Kidney (tissue), 14 donors: ENCODE measurements around the gene NEDD4L. TPM values are rescaled to one million over a fixed set of nuclear protein-coding genes. Genes with fewer than 3 reads are reported as not detected.

ENCODE experiments used
- DNase-seq, 5 donors: peaks; one replicate each; pipeline ENCODE4 v3.0.0-alpha.2; 2013 to 2020
- FAIRE-seq: peaks from 2 replicates; lab custom pipeline; 2012; peaks lifted over from hg19 to GRCh38; lab: Jason Lieb, UNC
- H3K27ac ChIP-seq, 2 donors: one replicate each; pipeline ENCODE4 v1.7.0; 2013; ENCODE audit warnings: low read depth in 2 of 2, low read length in 2 of 2, inconsistent platforms in 1 of 2
- H3K27me3 ChIP-seq: one replicate; pipeline ENCODE4 v1.7.1; 2013; ENCODE audit warnings: low read length, inconsistent platforms; ENCODE audit not compliant: control insufficient read depth, insufficient read depth
- H3K36me3 ChIP-seq, 3 donors: one replicate each; pipeline versions ENCODE4 v1.7.0 to v1.7.1; 2013; ENCODE audit warnings: low read length in 3 of 3, control low read depth in 1 of 3, inconsistent platforms in 1 of 3; ENCODE audit not compliant: insufficient read depth in 3 of 3, control insufficient read depth in 2 of 3
- H3K4me1 ChIP-seq, 3 donors: one replicate each; pipeline versions ENCODE4 v1.7.0 to v1.7.1; 2013; ENCODE audit warnings: low read length in 3 of 3, inconsistent platforms in 1 of 3, low read depth in 1 of 3; ENCODE audit not compliant: control insufficient read depth in 2 of 3, insufficient read depth in 2 of 3
- H3K4me3 ChIP-seq, 3 donors: one replicate each; pipeline versions ENCODE4 v1.7.0 to v1.8.1; 2013; ENCODE audit warnings: low read length in 3 of 3, control low read depth in 1 of 3, inconsistent platforms in 1 of 3
- H3K9ac ChIP-seq, 3 donors: one replicate each; pipeline versions ENCODE4 v1.7.0 to v1.7.1; 2013; ENCODE audit warnings: low read length in 3 of 3, control low read depth in 1 of 3, inconsistent platforms in 1 of 3
- H3K9me3 ChIP-seq, 3 donors: one replicate each; pipeline versions ENCODE4 v1.7.0 to v1.7.1; 2013; ENCODE audit warnings: low read length in 3 of 3, control low read depth in 1 of 3, inconsistent platforms in 1 of 3; ENCODE audit not compliant: control insufficient read depth in 2 of 3, insufficient read depth in 1 of 3
- intact Hi-C: fragments of 100-400 bp; cut with DNase I; formaldehyde crosslinking; loops from one replicate; pipeline ENCODE4 v1.11.1; 2022
- polyA plus RNA-seq: library from polyadenylated mRNA; stranded (reverse); fragments of 350-450 nt; fragmentation: Illumina TruSeq; extraction: RNeasy Lipid Tissue Mini Kit (QIAGEN cat#74804); gene quantifications from one replicate; pipeline ENCODE4 v1.2.3, GENCODE V29; 2014; ENCODE audit warnings: low read depth, low replicate concordance; ENCODE audit not compliant: insufficient read depth
- total RNA-seq: library from RNA; stranded (reverse); fragmentation: NEBNext Ultra II Directional; extraction: Animal tissue kit (Norgen Biotek cat#: 25700); gene quantifications from one replicate; pipeline ENCODE4 v1.2.1, GENCODE V29; 2021
- TF ChIP-seq, protein P1 (sequence below): IDR thresholded peaks from 3 replicates; pipeline ENCODE4 v1.5.1; 2012; ENCODE audit warnings: mild to moderate bottlenecking, moderate library complexity, borderline replicate concordance; ENCODE audit not compliant: insufficient read depth; ENCODE audit errors: extremely low read depth
- donor health status: control.
- donor health status: control.
- donor health status: control.
- donor health status: control.
- donor health status: control.
- donor health status: DM: yes; HTN: yes; CAD: no.
- donor health status: Normal renal cell carcinoma (clear cell type).

NEDD4L gene
- total and polyA plus RNA-seq, 2 donors from 2014 or later, result 90.8 to 95.7 TPM

DNA sequence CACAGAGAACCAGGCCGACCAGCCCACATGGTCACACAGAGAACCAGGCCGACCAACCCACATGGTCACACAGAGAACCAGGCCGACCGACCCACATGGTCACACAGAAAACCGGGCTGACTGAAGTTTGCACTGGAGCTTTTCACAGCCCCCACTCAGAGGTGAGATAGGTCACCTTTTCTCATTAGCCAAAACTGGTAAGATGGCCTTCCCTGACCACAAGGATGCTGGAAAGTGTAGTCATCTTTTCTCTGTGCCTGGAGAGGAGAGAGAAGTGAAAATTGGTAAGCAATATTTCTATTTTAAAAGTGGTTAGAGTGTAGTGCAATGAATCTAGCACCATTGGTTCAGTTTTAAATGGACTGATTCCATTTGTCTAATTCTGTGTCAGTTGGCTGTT lies 247.1 kb downstream of the NEDD4L start:
- Histone ChIP-seq H3K27ac (no peak overlapping the region), H3K9ac (no peak overlapping the region), H3K9me3 (no peaks in the 10 kb centered on the region), H3K27me3 (no peaks in the 10 kb centered on the region), H3K36me3 (peaks cover 0 to 4% (median 0%) of the 10 kb centered on the region in 3 donors), H3K4me3 (no peak overlapping the region), H3K4me1 (peaks cover 6 to 32% (median 9%) of the 10 kb centered on the region in 3 donors)
- intact Hi-C loops, result no loop called here
- no peak for DNase-seq
- TF ChIP-seq, protein P1, sequence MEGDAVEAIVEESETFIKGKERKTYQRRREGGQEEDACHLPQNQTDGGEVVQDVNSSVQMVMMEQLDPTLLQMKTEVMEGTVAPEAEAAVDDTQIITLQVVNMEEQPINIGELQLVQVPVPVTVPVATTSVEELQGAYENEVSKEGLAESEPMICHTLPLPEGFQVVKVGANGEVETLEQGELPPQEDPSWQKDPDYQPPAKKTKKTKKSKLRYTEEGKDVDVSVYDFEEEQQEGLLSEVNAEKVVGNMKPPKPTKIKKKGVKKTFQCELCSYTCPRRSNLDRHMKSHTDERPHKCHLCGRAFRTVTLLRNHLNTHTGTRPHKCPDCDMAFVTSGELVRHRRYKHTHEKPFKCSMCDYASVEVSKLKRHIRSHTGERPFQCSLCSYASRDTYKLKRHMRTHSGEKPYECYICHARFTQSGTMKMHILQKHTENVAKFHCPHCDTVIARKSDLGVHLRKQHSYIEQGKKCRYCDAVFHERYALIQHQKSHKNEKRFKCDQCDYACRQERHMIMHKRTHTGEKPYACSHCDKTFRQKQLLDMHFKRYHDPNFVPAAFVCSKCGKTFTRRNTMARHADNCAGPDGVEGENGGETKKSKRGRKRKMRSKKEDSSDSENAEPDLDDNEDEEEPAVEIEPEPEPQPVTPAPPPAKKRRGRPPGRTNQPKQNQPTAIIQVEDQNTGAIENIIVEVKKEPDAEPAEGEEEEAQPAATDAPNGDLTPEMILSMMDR, result no peak
- no peak for FAIRE-seq

DNA sequence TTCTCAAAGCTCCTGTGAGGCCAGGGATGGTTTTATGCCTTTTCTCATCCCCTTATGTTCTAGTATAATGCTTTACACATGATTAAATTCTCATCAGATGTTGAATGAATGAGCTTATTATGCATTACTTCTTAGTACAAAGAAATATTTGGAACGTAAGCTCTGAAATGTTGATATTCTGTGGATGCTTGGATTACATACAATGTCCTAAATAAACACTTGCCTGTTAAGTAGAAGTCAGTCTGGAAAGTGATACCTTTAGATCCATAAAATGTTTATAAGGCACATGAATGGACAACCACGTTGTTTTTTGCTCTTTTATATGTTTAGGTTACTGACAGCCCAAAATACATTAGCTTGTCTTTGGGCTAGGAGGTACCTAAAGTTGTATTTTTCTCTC lies 248.6 kb downstream of the NEDD4L start:
- Histone ChIP-seq H3K36me3 (peaks cover 0 to 4% (median 0%) of the 10 kb centered on the region in 3 donors), H3K4me1 (peaks cover under 1 to 20% (median 6%) of the 10 kb centered on the region in 3 donors), H3K9me3 (no peaks in the 10 kb centered on the region), H3K4me3 (no peak overlapping the region), H3K27me3 (no peaks in the 10 kb centered on the region), H3K9ac (no peak overlapping the region), H3K27ac (no peak overlapping the region)
- DNase-seq (no peak), FAIRE-seq (no peak)
- TF ChIP-seq, protein P1, result no peak
- intact Hi-C loops, result no loop called here

DNA sequence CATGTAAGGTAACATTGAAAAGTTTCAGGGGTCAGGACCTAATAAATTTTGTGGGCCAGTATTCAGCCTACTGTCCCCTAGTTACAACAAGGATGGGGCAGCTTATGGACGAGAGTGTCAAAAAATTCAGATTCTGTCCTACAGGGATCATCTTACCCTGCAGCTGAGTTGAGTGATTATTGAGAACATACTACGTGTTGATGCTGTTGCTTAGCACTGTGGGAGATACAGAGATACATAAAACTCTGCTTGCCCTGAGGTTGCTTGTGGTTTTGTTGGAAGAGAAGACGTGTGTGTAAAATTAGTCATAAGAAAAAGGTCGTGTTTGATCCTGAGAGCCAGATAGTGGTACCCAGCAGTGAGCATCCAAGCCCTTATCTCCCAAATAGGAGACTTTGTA lies 253.2 kb downstream of the NEDD4L start:
- TF ChIP-seq, protein P1, result no peak
- FAIRE-seq (no peak), DNase-seq (no peak)
- Histone ChIP-seq H3K27ac (no peak overlapping the region), H3K36me3 (no peaks in the 10 kb centered on the region), H3K9ac (no peak overlapping the region), H3K4me1 (no peaks in the 10 kb centered on the region), H3K4me3 (no peak overlapping the region), H3K9me3 (no peaks in the 10 kb centered on the region), H3K27me3 (no peaks in the 10 kb centered on the region)
- intact Hi-C loops, result no loop called here
